IMR-90 (cell line): ENCODE data around the gene TSC2. TPM values are rescaled to one million over a fixed set of nuclear protein-coding genes. Genes with fewer than 3 reads are reported as not detected.
A peak's percentile ranks its signal among the peaks of the same experiment; 100 is the strongest.
"Not testable (repeated sequence)": the region's sequence is repeated elsewhere in the genome, so short reads cannot be mapped to it uniquely, and the experiment has no call there.

ENCODE experiments used
- ATAC-seq: fragments of 200-7000 bp; cut with Tn5 transposase; 2 replicates; pipeline ENCODE4 v1.9.1; 2020; ENCODE audit warnings: low read depth, mild to moderate bottlenecking, moderate library complexity
- BruUV-seq: library from RNA; stranded (reverse); fragments of 400-500 nt; replicated peaks from 2 replicates; lab custom pipeline; 2021; lab: Mats Ljungman, UMichigan
- CTCF ChIA-PET: fragments of 300-600 bp; formaldehyde crosslinking; extraction: SDS; loops from one replicate; lab custom pipeline; 2021; ENCODE audit warnings: antibody characterized with exemption; lab: Yijun Ruan, JAX
- POLR2A ChIA-PET: fragments of 300-600 bp; sonication (Branson Sonifier 250); formaldehyde crosslinking; loops from one replicate; lab custom pipeline; 2022; ENCODE audit warnings: antibody characterized with exemption; ENCODE audit not compliant: unreplicated experiment; lab: Charles Lee
- DNase-seq: peaks from one replicate; pipeline ENCODE4 v3.0.0; 2013
- H2AFZ ChIP-seq: replicated peaks from 2 replicates; pipeline ENCODE3; 2013; ENCODE audit warnings: low read length, mild to moderate bottlenecking; ENCODE audit not compliant: poor library complexity
- H2AK5ac ChIP-seq: 2 replicates; pipeline ENCODE4 v1.6.1; 2013; ENCODE audit warnings: low read depth, low read length, inconsistent platforms
- H2AK9ac ChIP-seq: replicated peaks from 2 replicates; pipeline ENCODE3; 2013; ENCODE audit warnings: mild to moderate bottlenecking, low read depth, low read length, moderate library complexity; ENCODE audit not compliant: poor library complexity
- H2BK120ac ChIP-seq: 2 replicates; pipeline ENCODE4 v1.6.1; 2013; ENCODE audit warnings: low read depth, low read length, inconsistent platforms
- H2BK15ac ChIP-seq: 3 replicates; pipeline ENCODE4 v1.6.1; 2013; ENCODE audit warnings: low read depth, low read length, inconsistent platforms
- H2BK20ac ChIP-seq: 2 replicates; pipeline ENCODE4 v1.6.1; 2013; ENCODE audit warnings: low read depth, mild to moderate bottlenecking, inconsistent platforms, low read length, moderate library complexity
- H2BK5ac ChIP-seq: 2 replicates; pipeline ENCODE4 v1.6.1; 2013; ENCODE audit warnings: mild to moderate bottlenecking, low read depth, low read length, inconsistent platforms; ENCODE audit not compliant: poor library complexity, severe bottlenecking
- H3K14ac ChIP-seq: replicated peaks from 2 replicates; pipeline ENCODE4 v1.6.1; 2013; ENCODE audit warnings: low read depth, low read length, inconsistent platforms
- H3K18ac ChIP-seq: 2 replicates; pipeline ENCODE4 v1.6.1; 2013; ENCODE audit warnings: low read depth, low read length, control low read depth
- H3K23ac ChIP-seq: 2 replicates; pipeline ENCODE4 v1.6.1; 2013; ENCODE audit warnings: low read depth, low read length, inconsistent platforms
- H3K27ac ChIP-seq: 2 replicates; pipeline ENCODE4 v1.5.1; 2013; ENCODE audit warnings: mild to moderate bottlenecking, control low read depth, low read length; ENCODE audit not compliant: insufficient read depth
- H3K27me3 ChIP-seq: 2 replicates; pipeline ENCODE4 v1.6.1; 2013; ENCODE audit warnings: low read length; ENCODE audit not compliant: control insufficient read depth, insufficient read depth
- H3K36me3 ChIP-seq: 2 replicates; pipeline ENCODE4 v1.6.1; 2013; ENCODE audit warnings: low read length, mixed read lengths; ENCODE audit not compliant: control insufficient read depth, insufficient read depth
- H3K4ac ChIP-seq: 2 replicates; pipeline ENCODE4 v1.6.1; 2013; ENCODE audit warnings: low read depth, low read length, inconsistent platforms
- H3K4me1 ChIP-seq: 2 replicates; pipeline ENCODE4 v1.6.1; 2013; ENCODE audit warnings: low read length, mixed read lengths; ENCODE audit not compliant: control insufficient read depth, insufficient read depth
- H3K4me2 ChIP-seq: 2 replicates; pipeline ENCODE4 v1.6.1; 2013; ENCODE audit warnings: low read depth, mild to moderate bottlenecking, control low read depth, low read length, moderate library complexity
- H3K4me3 ChIP-seq: 2 replicates; pipeline ENCODE4 v1.5.1; 2013; ENCODE audit warnings: low read depth, mild to moderate bottlenecking, control low read depth, low read length, moderate library complexity; ENCODE audit not compliant: insufficient read depth
- H3K56ac ChIP-seq: 2 replicates; pipeline ENCODE4 v1.6.1; 2013; ENCODE audit warnings: low read length, inconsistent platforms; ENCODE audit not compliant: insufficient read depth; ENCODE audit errors: extremely low read depth
- H3K79me1 ChIP-seq, 2 experiments: 2 replicates each; pipeline ENCODE4 v1.6.1; 2013; ENCODE audit warnings: low read length in 2 of 2, inconsistent platforms in 1 of 2, low read depth in 1 of 2
- H3K9ac ChIP-seq: 2 replicates; pipeline ENCODE4 v1.6.1; 2013; ENCODE audit warnings: low read depth, low read length, control low read depth
- H3K9me1 ChIP-seq: 2 replicates; pipeline ENCODE4 v1.6.1; 2013; ENCODE audit warnings: low read length, inconsistent platforms; ENCODE audit not compliant: insufficient read depth
- H3K9me3 ChIP-seq: 2 replicates; pipeline ENCODE4 v1.6.1; 2013; ENCODE audit warnings: low read length; ENCODE audit not compliant: control insufficient read depth, insufficient read depth
- H4K20me1 ChIP-seq: 2 replicates; pipeline ENCODE4 v1.6.1; 2013; ENCODE audit warnings: low read length, inconsistent platforms; ENCODE audit not compliant: insufficient read depth
- H4K5ac ChIP-seq: 2 replicates; pipeline ENCODE4 v1.6.1; 2013; ENCODE audit warnings: mild to moderate bottlenecking, low read depth, low read length, control low read depth
- H4K8ac ChIP-seq, 2 experiments: 2 replicates each; pipeline ENCODE4 v1.6.1; 2013; ENCODE audit warnings: low read depth in 2 of 2, low read length in 2 of 2, control low read depth in 1 of 2, inconsistent platforms in 1 of 2
- H4K91ac ChIP-seq: 2 replicates; pipeline ENCODE4 v1.6.1; 2013; ENCODE audit warnings: low read depth, low read length, inconsistent platforms; ENCODE audit not compliant: insufficient read depth
- WGBS, 2 experiments: methylation state at CpG; one replicate each; pipeline versions ENCODE4 v1.1.5 to v1.1.7; 2013; ENCODE audit warnings: missing lambda C conversion rate in 2 of 2; ENCODE audit not compliant: insufficient read length in 1 of 2; ENCODE audit errors: extremely low coverage in 2 of 2; 5-methylcytosine and 5-hydroxymethylcytosine counted together
- dilution Hi-C: fragments of 300-500 bp; cut with HindIII; formaldehyde crosslinking; loops from one replicate; pipeline ENCODE4 v1.14.3; 2018; ENCODE audit warnings: low sequenced_read_pairs; ENCODE audit not compliant: unreplicated experiment
- in situ Hi-C: fragments of 300-500 bp; cut with MboI; formaldehyde crosslinking; loops from 3 replicates; pipeline ENCODE4 v1.14.3; 2019; ENCODE audit warnings: low sequenced_read_pairs, inconsistent platforms, mixed read lengths
- intact Hi-C: fragments of 100-400 bp; cut with micrococcal nuclease; formaldehyde crosslinking; loops from 2 replicates; pipeline ENCODE4 v1.10.0; 2022
- polyA plus RNA-seq, 3 experiments: library from polyadenylated mRNA; depleted of rRNA; stranded (reverse); fragments of >200 nt; gene quantifications; 2 replicates each; pipeline ENCODE4 v1.2.3, GENCODE V29; 2012; ENCODE audit warnings: low replicate concordance in 1 of 3
- total RNA-seq: library from RNA; depleted of rRNA; stranded (reverse); fragments of >200 nt; gene quantifications from 2 replicates; pipeline ENCODE4 v1.2.3, GENCODE V29; 2012

Gene TSC2
- total and polyA plus RNA-seq, 2 of the 4 experiments (the other 2 are of a cell fraction), result 31.4 to 88.6 TPM

DNA sequence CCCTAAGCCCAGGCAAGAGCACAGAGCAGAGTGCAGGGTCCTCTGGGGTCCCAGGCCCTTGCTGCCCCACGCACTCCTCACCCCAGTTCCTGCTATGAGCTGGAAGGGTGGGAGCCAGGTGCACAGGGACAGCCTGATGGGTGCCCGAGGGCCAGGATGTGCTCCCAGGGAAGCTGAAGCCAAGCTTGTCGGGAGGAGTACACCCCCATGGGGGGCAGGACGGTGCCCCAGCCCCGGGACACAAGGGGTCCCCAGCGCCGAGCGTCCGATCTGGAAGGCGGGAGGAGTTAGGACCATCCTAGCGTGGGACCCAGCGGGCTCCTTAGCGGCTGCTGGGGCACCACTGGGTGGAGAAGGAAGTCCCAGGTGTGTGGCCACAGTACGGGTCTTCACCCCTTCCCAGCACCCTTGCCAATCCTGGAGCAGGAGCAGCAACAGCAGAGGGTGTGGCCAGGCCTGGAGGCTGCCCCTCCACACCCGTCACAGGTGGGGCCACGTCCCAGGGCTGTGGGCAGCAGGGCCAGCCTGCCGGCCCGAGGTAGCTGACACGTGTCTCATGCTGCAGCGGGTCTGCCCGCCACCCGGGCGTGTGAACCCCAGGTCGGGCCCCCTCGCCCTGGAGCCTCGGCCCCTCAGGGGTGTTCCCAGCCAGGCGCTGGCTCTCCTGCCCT is 76.1 kb downstream of the TSC2 start:
- H3K4me2 ChIP-seq, H2AK9ac ChIP-seq, H3K36me3 ChIP-seq, in situ Hi-C loops, H3K56ac ChIP-seq, DNase-seq, H3K18ac ChIP-seq, H3K14ac ChIP-seq, H2AFZ ChIP-seq, H3K4me3 ChIP-seq, H3K9me1 ChIP-seq, intact Hi-C loops, H3K27me3 ChIP-seq, POLR2A ChIA-PET, ATAC-seq, H4K5ac ChIP-seq, H2BK15ac ChIP-seq, H2BK20ac ChIP-seq, BruUV-seq, H3K23ac ChIP-seq, CTCF ChIA-PET, dilution Hi-C loops, H3K9me3 ChIP-seq: not testable (repeated sequence)
- H3K27ac ChIP-seq, result peak overlapping the region; percentile 98
- H4K8ac ChIP-seq, result peak overlapping the region; percentile 71 to 89; a peak in 1 of 4 replicates
- H3K9ac ChIP-seq, result peak overlapping the region; percentile 72
- H4K20me1 ChIP-seq, result peaks cover 30% of the 10 kb centered on the region
- H3K4me1 ChIP-seq, result peaks cover 36% of the 10 kb centered on the region
- H2BK5ac ChIP-seq, result peak overlapping the region; percentile 96
- H3K79me1 ChIP-seq, result peaks cover 7 to 28% of the 10 kb centered on the region in 2 experiments; a peak in 3 of 4 replicates
- peak overlapping the region; percentile 93; the same call in 1 of the 2 replicates for H3K4ac ChIP-seq
- no CpG with 5 or more reads among the region's 27 CpGs for WGBS, 2 experiments
- peak overlapping the region; percentile 88 for H2BK120ac ChIP-seq
- H4K91ac ChIP-seq, result peak overlapping the region; percentile 47; the same call in 1 of the 2 replicates
- H2AK5ac ChIP-seq, result peak overlapping the region; percentile 70

DNA sequence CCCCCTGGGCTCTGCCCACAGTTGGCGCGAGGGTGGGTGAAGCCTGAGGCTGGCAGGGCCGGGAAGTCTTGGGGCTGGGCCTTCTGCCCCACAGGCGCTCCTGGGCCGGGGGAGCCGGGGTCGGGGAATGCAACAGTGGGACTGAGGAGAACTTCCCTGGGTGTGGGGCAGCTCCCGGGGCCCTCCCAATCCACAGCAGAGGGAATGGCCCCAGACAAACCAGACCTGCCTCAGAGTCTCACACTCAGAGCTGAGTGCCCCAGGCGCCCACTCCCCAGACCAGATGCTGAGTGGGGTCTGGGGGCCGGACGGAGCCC is 76.5 kb downstream of the TSC2 start:
- peak overlapping the region; percentile 96 for H2BK5ac ChIP-seq
- DNase-seq, H3K27me3 ChIP-seq, dilution Hi-C loops, BruUV-seq, intact Hi-C loops, H2AFZ ChIP-seq, H3K36me3 ChIP-seq, H3K9me1 ChIP-seq, CTCF ChIA-PET, POLR2A ChIA-PET, in situ Hi-C loops, H3K4me3 ChIP-seq, H3K9me3 ChIP-seq: not testable (repeated sequence)
- ATAC-seq, result peak; percentile 4
- H3K4ac ChIP-seq, result peak overlapping the region; percentile 93
- peak overlapping the region; percentile 70 for H2AK5ac ChIP-seq
- H2BK120ac ChIP-seq, result peak overlapping the region; percentile 88
- peak overlapping the region; percentile 74 for H3K4me2 ChIP-seq
- H3K23ac ChIP-seq, result peak overlapping the region; percentile 66; the same call in 1 of the 2 replicates
- 11% methylated on average over 5 of the region's 11 CpGs; no CpG with 5 or more reads in 1 of the 2 experiments for WGBS, 2 experiments
- H4K91ac ChIP-seq, result peak overlapping the region; percentile 89
- peaks cover 30% of the 10 kb centered on the region for H4K20me1 ChIP-seq
- H3K79me1 ChIP-seq, result peaks cover 7 to 28% of the 10 kb centered on the region in 2 experiments; a peak in 3 of 4 replicates
- peak overlapping the region; percentile 98 for H3K27ac ChIP-seq
- H3K18ac ChIP-seq, result peak overlapping the region; percentile 72; the same call in 1 of the 2 replicates
- H2AK9ac ChIP-seq, result peak overlapping the region; percentile 82
- H3K56ac ChIP-seq, result peak overlapping the region; percentile 85
- H3K14ac ChIP-seq, result peak overlapping the region; percentile 89
- peak overlapping the region; percentile 86 for H4K5ac ChIP-seq
- H3K9ac ChIP-seq, result peak overlapping the region; percentile 72
- H2BK20ac ChIP-seq, result 0 out of 2 replicates have a peak overlapping the region, but pooled peaks have one; percentile 45
- H3K4me1 ChIP-seq, result peaks cover 36% of the 10 kb centered on the region
- H2BK15ac ChIP-seq, result peak overlapping the region; percentile 63; the same call in 1 of the 3 replicates
- peak overlapping the region; percentile 71 to 89; a peak in 3 of 4 replicates for H4K8ac ChIP-seq
